ENCODE measurements around the gene RSKR.
A peak's percentile ranks its signal among the peaks of the same experiment; 100 is the strongest.
"Not testable (repeated sequence)": the region's sequence is repeated elsewhere in the genome, so short reads cannot be mapped to it uniquely, and the experiment has no call there.

RSKR gene

GRCh38 chr17:28578246-28579195 lies 35.5 kb downstream of the RSKR start:
- Histone ChIP-seq H3K79me2 (ENCODE audit: insufficient read depth, low read depth) (no peaks in the 10 kb centered on the region), H3K27me3 (ENCODE audit: insufficient read depth, low read depth) (no peaks in the 10 kb centered on the region), H3K4me2 (no peak overlapping the region), H3K36me3 (ENCODE audit: insufficient read depth) (peaks cover 5% of the 10 kb centered on the region; the same call in 1 of the 2 replicates), H3K9ac (no peak overlapping the region), H4K20me1 (ENCODE audit: insufficient read depth) (no peaks in the 10 kb centered on the region), H3K4me1 (ENCODE audit: low read depth, poor library complexity, severe bottlenecking) (peaks cover 9% of the 10 kb centered on the region), H2AFZ (ENCODE audit: low read depth) (no peak overlapping the region), H3K4me3 (IDR thresholded peaks at IDR 0.05; ENCODE audit: insufficient read depth, low read depth, low read length) (no peak overlapping the region), H3K27ac (no peak overlapping the region)
- TF ChIP-seq CTCF (conservative IDR thresholded peaks at IDR 0.05; ENCODE audit: low read depth, low read length): no peak

- Histone ChIP-seq H3K27me3 (ENCODE audit: insufficient read depth, low read depth) (no peaks in the 10 kb centered on the region), H2AFZ (ENCODE audit: low read depth) (peak overlapping the region; percentile 42; the same call in 1 of the 2 replicates), H3K4me2 (peak overlapping the region; percentile 74), H3K4me3 (IDR thresholded peaks at IDR 0.05; ENCODE audit: insufficient read depth, low read depth, low read length) (no peak overlapping the region), H4K20me1 (ENCODE audit: insufficient read depth) (no peaks in the 10 kb centered on the region), H3K36me3 (ENCODE audit: insufficient read depth) (no peaks in the 10 kb centered on the region; the same call in 1 of the 2 replicates), H3K27ac (peak overlapping the region; percentile 41), H3K79me2 (ENCODE audit: insufficient read depth, low read depth) (no peaks in the 10 kb centered on the region), H3K4me1 (ENCODE audit: low read depth, poor library complexity, severe bottlenecking) (peaks cover 9% of the 10 kb centered on the region), H3K9ac (no peak overlapping the region)
- TF ChIP-seq CTCF (conservative IDR thresholded peaks at IDR 0.05; ENCODE audit: low read depth, low read length): no peak
Observed at GRCh38 chr17:28577466-28577824, 36.5 kb downstream of the RSKR start.

- Histone ChIP-seq H3K36me3 (ENCODE audit: insufficient read depth) (no peaks in the 10 kb centered on the region; the same call in 1 of the 2 replicates), H3K79me2 (ENCODE audit: insufficient read depth, low read depth) (no peaks in the 10 kb centered on the region), H3K27me3 (ENCODE audit: insufficient read depth, low read depth) (no peaks in the 10 kb centered on the region), H2AFZ (ENCODE audit: low read depth) (peak within 1 kb of the TSS; percentile 42), H4K20me1 (ENCODE audit: insufficient read depth) (no peaks in the 10 kb centered on the region), H3K4me1 (ENCODE audit: low read depth, poor library complexity, severe bottlenecking) (peaks cover 15% of the 10 kb centered on the region), H3K4me3 (IDR thresholded peaks at IDR 0.05; ENCODE audit: insufficient read depth, low read depth, low read length) (no peak within 1 kb of the TSS), H3K9ac (peak within 1 kb of the TSS; percentile 5), H3K4me2 (peak within 1 kb of the TSS; percentile 74), H3K27ac (peak within 1 kb of the TSS; percentile 41)
- TF ChIP-seq CTCF (conservative IDR thresholded peaks at IDR 0.05; ENCODE audit: low read depth, low read length): no peak
Observed at GRCh38 chr17:28576758-28577465, 37.1 kb downstream of the RSKR start, which contains the start of gene ALDOC. ALDOC (minus strand) TSS chr17:28576895; CDS start chr17:28575532, 1,363 bp downstream.

DNA sequence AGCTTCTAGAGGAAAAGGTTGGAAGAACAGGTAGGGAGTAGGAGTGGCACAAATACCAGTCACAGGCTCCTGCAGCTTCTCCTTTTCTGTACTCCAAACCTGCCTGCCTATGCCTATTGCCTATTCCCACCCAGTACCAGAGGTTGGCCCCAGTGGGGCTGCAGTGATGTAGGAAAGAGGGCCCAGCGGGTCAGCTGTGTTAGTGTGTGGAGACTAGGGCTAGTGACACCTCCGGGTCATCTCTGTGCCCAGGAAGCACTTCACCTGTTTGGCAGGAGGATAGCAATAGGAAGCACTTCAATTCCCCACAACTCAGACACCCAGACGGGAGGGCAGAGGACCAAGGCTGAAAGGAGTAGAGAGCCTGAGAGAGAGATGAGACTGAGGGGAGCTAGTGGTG lies 38.0 kb downstream of the RSKR start:
- not testable (repeated sequence) for H3K36me3 ChIP-seq (ENCODE audit: insufficient read depth); H3K79me2 ChIP-seq (ENCODE audit: insufficient read depth, low read depth); H3K27ac ChIP-seq; H3K9ac ChIP-seq; H3K4me2 ChIP-seq; H2AFZ ChIP-seq (ENCODE audit: low read depth); H4K20me1 ChIP-seq (ENCODE audit: insufficient read depth); H3K27me3 ChIP-seq (ENCODE audit: insufficient read depth, low read depth); H3K4me3 ChIP-seq (IDR thresholded peaks at IDR 0.05; ENCODE audit: insufficient read depth, low read depth, low read length)
- peaks cover 16% of the 10 kb centered on the region for H3K4me1 ChIP-seq (ENCODE audit: low read depth, poor library complexity, severe bottlenecking)
